ENCODE measurements around the gene EFCAB13.

EFCAB13 gene

GRCh38 chr17:47295037-47295873 lies 28.5 kb upstream of the EFCAB13 start:
- DNase-seq: no peak

GRCh38 chr17:47295874-47296255 lies 27.9 kb upstream of the EFCAB13 start:
- no peak for DNase-seq

GRCh38 chr17:47297661-47298400 lies 25.9 kb upstream of the EFCAB13 start:
- DNase-seq: no peak

DNA sequence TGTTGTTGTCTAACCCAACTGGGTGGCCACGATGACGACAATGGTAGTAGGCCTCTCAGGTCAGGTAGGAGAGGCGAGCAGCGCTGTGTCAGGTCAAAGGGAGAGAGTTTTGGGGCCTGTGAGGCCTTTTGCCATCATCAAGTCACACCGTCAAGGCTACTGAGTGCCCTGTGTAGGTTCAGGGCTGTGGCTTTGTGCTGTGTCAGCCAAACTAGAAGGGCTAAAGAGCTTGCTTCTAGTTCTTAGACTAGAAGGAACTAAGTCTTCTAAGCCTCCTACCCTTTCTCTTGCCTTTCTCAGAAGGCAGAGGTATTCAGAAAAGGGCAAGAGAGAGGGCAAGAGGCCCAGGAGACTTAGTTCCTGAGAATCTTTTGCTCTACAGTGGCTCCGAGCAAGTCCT lies 25.0 kb upstream of the EFCAB13 start:
- no peak for DNase-seq

- no peak for DNase-seq
Observed at GRCh38 chr17:47299239-47299910, 24.4 kb upstream of the EFCAB13 start.

DNA sequence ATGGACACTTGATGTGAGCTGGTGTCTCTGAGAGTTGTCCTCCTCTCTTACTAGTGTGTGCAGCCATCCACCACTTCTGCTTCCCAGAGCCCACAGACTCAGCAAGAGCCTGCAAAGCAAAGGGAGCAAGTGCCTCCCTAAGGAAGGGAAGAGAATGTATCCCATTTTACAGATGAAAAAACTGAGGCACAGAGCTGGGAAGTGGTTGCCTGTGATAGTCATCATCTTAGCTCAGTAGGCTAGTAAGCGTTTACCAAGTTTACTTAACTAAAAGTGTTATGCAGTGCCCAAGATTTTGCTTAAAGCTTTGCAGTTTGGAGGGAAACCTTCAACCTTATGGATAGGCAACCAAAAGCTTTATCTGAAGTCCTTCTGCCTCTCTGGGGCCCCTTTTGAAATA lies 23.0 kb upstream of the EFCAB13 start:
- no peak for DNase-seq

DNA sequence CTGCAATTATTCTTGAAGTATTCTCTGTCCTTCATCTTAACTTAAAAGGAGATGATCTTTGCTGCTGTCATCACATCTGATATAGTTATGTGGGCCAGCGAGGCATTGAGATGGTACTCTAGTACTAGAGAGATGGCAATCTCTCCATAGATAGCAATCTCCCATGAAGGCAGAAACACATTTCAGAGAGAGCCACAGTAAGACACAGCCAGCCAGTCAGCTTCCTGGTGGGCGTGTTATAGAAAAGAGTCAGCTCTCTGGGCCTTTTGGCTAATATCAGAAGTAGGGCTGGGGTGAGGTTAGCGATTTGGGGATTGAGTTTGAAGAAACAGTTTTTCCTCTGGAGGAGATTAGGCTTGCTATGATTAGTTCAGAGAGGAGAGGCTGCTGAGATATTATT lies 22.6 kb upstream of the EFCAB13 start:
- DNase-seq: no peak

GRCh38 chr17:47301831-47302230 lies 21.9 kb upstream of the EFCAB13 start:
- DNase-seq: no peak

DNA sequence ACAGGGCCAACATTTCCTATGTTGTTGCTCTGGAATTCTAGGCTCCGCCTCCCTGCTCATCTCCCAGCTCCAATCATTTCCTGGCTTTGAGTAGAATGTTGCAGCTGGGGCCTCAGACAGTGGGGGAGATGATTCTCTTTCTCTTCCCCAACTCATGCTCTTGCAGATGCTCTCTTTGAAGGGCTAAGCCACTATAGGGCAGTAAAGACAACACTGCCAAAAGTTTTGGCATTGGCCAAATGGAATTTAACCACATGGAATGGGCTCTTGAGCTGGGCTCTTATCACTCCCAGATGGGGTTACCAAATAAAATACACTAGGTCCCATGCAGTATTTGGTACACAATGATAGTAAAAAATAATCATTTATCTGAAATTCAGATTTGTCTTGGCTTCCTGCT lies 19.6 kb upstream of the EFCAB13 start:
- no peak for DNase-seq

GRCh38 chr17:47305302-47305923 lies 18.3 kb upstream of the EFCAB13 start:
- DNase-seq: no peak

- no peak for DNase-seq
Observed at GRCh38 chr17:47310186-47310733, 13.5 kb upstream of the EFCAB13 start.

- DNase-seq: no peak
Observed at GRCh38 chr17:47311420-47311819, 12.3 kb upstream of the EFCAB13 start.

DNA sequence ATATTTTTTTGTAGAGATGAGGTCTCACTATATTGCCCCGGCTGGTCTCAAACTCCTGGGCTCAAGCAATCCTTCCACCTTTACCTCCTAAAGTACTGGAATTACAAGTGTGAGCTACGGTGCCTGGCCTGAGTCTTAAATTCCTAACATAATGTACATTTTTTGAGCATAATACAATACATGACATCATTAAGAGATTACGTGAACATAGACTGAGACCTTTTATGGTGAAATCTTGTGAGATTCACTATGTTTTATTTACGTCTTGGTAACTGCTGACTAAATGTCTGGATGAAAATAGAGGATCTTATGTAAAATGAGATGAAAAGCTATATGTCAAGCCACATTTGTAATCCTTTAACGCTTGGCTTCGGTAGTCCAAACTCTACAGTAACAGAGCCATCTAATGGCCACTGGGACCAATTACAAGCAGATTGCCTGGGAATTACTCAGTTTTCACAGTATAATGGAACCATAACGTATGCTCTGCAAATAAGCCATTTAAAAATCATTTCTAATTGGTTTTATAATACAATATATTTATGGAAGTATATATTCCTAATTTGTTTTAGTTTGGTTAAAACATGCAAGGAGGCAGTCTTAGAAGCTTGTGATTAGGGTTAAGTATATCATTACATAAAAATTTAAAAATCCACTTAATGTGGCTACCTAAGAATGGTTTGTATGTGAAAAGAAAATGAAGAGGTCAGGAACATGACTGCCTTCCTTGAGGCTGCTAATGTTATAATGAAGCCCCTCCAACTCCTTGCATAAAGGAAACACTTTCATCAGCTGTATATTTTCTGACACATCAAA lies 8.1 kb upstream of the EFCAB13 start:
- peak; percentile 70 to 90 (median 84) for DNase-seq

GRCh38 chr17:47316311-47316710 lies 7.4 kb upstream of the EFCAB13 start:
- DNase-seq: peak; percentile 46 to 93 (median 80)

DNA sequence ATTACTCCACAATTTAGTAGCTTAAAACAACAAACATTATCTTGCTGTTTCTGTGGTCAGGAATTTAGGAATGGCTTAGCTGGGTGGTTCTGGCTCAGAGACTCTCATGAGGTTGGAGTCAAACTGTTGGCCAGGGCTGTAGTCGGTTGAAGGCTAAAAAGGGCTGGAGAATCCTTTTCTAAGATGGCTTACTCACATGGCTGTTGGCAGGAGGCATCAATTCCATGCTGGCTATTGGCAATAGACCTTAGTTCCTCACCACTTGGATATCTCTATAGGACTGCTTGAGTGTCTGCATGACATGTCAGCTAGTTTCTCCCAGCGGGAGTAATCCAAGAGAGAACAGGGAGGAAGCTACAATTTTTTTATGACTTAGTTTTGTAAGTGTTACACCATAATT lies 6.6 kb upstream of the EFCAB13 start:
- no peak for DNase-seq

DNA sequence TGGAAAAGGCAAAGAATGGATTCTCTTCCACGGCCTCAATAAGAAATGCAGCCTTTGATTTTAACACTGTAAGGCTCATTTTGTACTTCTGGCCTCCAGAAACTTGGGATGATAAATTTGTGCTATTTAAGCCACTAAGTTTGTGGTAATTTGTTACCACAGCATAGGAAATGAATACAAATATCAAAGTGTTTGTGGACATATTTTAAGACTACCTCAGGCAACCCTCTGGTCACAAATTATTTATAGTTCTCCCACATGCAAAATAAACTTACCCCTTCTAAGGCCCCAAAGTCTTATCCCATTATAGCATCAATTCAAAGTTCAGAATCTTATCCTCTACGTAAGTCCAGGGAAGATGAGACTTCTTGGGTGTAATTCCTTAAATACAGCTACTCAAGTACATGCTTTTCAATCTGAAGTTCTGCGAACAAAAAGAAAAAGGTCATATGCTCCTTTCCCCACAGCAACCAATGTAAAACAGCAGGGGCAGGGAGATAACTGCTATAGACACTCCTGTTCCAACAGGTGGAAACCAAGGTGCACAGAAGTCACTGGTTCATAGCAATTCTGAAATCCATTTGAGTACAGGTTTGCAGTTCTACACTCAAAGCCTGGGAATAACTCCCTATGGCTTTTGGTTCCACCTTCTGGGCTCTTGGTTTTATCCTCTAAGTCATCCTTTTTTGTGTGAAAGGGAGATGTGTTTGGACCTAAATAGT lies 5.4 kb upstream of the EFCAB13 start:
- DNase-seq: no peak

- no peak for DNase-seq
Observed at GRCh38 chr17:47320879-47321502, 2.8 kb upstream of the EFCAB13 start.

DNA sequence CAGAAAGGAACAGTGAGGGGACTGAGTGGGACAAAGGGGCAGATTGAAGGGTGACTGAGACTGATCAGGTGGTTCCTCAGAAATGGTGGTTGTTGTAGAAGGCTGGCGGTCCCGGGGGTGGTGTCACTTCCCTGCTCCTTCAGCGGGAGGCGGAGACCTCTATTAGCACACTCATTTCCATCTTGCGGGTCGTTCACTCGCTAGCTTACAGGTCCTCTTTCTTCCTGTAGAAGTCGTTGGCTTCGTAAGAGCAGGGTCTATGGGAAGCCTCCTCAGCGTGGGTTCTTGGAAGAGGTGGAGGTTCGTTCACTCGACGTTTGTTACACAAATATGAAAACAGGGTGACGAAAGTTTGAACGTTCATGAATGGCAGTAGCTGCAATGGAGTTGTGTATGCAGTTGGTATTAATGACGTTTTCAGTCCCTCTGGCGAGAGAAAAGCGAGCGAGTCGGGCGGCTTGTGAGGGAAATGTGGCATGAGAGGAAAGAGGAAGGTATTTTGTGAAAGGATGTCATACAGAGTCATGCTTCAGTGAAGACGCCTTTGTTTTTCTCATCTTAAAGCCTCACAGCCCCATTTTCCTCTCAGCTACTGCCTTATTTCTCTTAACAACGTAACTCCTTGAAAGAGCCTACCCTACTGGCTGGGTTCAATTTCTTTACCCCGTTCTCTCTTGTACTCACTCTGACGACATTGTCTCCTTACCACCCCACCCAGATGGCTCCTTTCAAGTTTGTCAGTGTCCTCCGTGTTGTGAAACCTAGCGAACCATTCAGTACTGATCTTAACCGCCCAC lies 667 bp downstream of the EFCAB13 start:
- peak; percentile 71 to 78 (median 78) for DNase-seq

- DNase-seq: no peak
Observed at GRCh38 chr17:47325176-47325575, 1.4 kb downstream of the EFCAB13 start.

DNA sequence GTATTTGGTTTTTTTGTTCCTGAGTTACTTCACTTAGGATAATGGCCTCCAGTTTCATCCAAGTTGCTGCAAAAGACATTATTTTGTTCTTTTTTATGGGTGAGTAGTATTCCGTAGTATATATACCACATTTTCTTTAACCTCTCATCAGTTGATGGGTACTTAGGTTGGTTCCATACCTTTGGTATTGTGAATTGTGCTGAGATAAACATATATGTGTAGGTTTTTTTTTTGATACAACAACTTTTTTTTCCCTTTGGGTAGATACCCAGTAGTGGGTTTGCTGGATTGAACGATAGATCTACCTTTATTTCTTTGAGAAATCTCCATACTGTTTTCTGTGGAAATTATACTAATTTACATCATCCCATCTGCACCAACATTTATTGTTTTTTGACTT lies 6.8 kb downstream of the EFCAB13 start:
- no peak for DNase-seq
